ENCODE measurements around the gene ITGAE. TPM values are rescaled to one million over a fixed set of nuclear protein-coding genes. Genes with fewer than 3 reads are reported as not detected.

ITGAE gene
- total RNA-seq, 4 donors from 2014 or later, result 2.8 to 46.8 (median 14.2) TPM

DNA sequence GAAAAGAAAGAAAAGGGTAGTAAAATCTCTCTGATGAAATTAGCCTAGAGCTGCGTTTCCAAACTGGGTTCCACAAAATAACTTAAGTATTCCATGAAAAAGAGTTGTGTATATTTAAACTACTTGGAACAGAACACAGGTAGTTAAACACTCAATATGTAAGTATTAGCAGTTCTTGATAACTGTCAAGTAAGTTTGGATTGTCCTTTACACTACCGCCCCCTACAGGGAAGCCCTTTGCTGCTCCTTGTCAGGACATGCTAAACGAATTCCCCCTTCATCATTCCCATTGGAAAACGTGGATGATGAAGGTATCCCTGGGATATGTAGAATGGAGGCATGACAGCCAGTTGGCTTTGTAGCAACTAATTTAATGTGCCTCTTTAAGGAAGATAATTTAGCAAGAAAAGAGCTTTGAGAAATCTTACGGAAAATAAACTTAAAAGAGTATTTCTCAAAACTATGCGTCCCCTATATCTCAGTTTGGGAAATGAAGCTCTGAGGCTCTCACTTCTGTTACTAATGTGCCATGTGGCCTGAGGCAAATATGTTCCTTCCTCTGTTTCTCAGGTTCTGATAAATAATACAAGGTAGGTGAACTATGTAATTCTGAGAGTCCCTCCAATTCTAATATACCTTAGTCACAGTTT lies 26.3 kb upstream of the ITGAE start:
- intact Hi-C loops (cut with DNase I; ENCODE audit: low total_unique reads), result no loop called here
- Histone ChIP-seq H3K9me3 (no peaks in the 10 kb centered on the region), H3K4me1 (no peaks in the 10 kb centered on the region), H3K27ac (no peak overlapping the region), H3K4me3 (no peak overlapping the region), H3K36me3 (no peaks in the 10 kb centered on the region), H3K27me3 (no peaks in the 10 kb centered on the region)
- peak; percentile 31 to 44 for DNase-seq
- TF ChIP-seq POLR2A (IDR thresholded peaks at IDR 0.05), result no peak
- TF ChIP-seq, protein P1, sequence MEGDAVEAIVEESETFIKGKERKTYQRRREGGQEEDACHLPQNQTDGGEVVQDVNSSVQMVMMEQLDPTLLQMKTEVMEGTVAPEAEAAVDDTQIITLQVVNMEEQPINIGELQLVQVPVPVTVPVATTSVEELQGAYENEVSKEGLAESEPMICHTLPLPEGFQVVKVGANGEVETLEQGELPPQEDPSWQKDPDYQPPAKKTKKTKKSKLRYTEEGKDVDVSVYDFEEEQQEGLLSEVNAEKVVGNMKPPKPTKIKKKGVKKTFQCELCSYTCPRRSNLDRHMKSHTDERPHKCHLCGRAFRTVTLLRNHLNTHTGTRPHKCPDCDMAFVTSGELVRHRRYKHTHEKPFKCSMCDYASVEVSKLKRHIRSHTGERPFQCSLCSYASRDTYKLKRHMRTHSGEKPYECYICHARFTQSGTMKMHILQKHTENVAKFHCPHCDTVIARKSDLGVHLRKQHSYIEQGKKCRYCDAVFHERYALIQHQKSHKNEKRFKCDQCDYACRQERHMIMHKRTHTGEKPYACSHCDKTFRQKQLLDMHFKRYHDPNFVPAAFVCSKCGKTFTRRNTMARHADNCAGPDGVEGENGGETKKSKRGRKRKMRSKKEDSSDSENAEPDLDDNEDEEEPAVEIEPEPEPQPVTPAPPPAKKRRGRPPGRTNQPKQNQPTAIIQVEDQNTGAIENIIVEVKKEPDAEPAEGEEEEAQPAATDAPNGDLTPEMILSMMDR (IDR thresholded peaks at IDR 0.05), result peak; percentile 15 to 32 (median 24)

DNA sequence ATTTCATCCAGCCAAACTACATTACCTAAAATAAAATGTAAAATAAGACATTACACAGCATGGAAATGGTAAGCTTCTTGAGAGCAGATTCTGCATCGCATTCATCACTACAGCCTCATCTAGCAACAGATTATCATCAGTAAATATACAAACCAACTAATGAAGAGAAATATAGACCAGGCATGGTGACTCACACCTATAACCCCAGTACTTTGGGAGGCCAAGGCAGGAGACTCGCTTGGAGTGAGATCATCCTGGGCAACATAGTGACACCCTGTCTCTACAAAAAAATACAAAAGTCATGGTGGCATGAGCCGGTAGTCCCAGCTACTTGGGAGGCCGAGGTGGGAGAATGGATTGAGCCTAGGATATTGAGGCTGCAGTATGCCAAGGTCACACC lies 25.2 kb upstream of the ITGAE start:
- Histone ChIP-seq H3K36me3 (no peaks in the 10 kb centered on the region), H3K4me3 (no peak overlapping the region), H3K9me3 (no peaks in the 10 kb centered on the region), H3K27me3 (no peaks in the 10 kb centered on the region), H3K4me1 (no peaks in the 10 kb centered on the region), H3K27ac (no peak overlapping the region)
- no peak for DNase-seq
- intact Hi-C loops (cut with DNase I; ENCODE audit: low total_unique reads), result no loop called here
- TF ChIP-seq, protein P1 (IDR thresholded peaks at IDR 0.05), result no peak
- no peak for TF ChIP-seq POLR2A (IDR thresholded peaks at IDR 0.05)

DNA sequence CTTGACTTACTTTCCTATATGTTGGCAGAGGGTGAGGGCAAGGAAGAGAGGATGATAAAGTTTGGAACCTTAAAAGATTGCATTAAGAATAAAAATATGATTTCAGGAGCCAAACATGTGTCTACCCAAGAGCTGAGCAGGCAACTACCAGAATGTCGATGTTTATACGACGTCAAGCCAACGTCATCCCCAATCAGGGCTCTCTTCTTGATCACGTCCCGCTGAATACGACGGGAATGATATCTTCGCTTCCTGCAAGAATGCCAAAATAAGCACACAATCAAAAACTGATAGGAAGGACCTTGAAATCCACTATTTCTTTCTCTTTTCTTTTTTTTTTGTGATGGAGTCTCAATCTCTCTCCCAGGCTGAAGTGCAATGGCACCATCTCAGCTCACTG lies 20.1 kb upstream of the ITGAE start:
- no peak for TF ChIP-seq POLR2A (IDR thresholded peaks at IDR 0.05)
- TF ChIP-seq, protein P1 (IDR thresholded peaks at IDR 0.05), result no peak
- H3K9me3 ChIP-seq, result no peaks in the 10 kb centered on the region
- H3K27me3 ChIP-seq, result no peaks in the 10 kb centered on the region
- no peak overlapping the region for H3K4me3 ChIP-seq
- intact Hi-C loops (cut with DNase I; ENCODE audit: low total_unique reads), result no loop called here
- DNase-seq, result no peak
- no peak overlapping the region for H3K27ac ChIP-seq
- no peaks in the 10 kb centered on the region for H3K36me3 ChIP-seq
- no peaks in the 10 kb centered on the region for H3K4me1 ChIP-seq

DNA sequence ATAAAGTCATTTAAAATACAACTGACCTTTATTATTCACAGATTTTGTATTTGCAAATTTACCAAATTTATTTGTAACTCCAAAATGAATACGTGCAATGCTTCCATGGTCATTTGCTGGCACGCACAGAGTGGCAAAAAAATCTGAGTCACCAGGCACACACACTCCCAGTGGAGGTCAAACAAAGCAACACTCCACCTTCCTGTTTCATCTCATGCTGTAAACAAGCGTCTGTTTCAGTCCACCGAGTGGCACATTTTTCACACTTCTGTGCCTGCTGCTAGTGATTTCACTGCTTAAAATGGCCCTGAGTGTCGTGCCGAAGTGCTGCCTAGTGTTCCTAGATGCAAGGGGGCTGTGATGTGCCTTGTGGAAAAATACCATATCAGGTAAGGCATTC lies 17.8 kb upstream of the ITGAE start:
- Histone ChIP-seq H3K27me3 (no peaks in the 10 kb centered on the region), H3K4me1 (no peaks in the 10 kb centered on the region), H3K36me3 (no peaks in the 10 kb centered on the region), H3K27ac (no peak overlapping the region), H3K9me3 (no peaks in the 10 kb centered on the region), H3K4me3 (no peak overlapping the region)
- intact Hi-C loops (cut with DNase I; ENCODE audit: low total_unique reads), result no loop called here
- TF ChIP-seq, protein P1 (IDR thresholded peaks at IDR 0.05), result no peak
- no peak for TF ChIP-seq POLR2A (IDR thresholded peaks at IDR 0.05)
- no peak for DNase-seq

DNA sequence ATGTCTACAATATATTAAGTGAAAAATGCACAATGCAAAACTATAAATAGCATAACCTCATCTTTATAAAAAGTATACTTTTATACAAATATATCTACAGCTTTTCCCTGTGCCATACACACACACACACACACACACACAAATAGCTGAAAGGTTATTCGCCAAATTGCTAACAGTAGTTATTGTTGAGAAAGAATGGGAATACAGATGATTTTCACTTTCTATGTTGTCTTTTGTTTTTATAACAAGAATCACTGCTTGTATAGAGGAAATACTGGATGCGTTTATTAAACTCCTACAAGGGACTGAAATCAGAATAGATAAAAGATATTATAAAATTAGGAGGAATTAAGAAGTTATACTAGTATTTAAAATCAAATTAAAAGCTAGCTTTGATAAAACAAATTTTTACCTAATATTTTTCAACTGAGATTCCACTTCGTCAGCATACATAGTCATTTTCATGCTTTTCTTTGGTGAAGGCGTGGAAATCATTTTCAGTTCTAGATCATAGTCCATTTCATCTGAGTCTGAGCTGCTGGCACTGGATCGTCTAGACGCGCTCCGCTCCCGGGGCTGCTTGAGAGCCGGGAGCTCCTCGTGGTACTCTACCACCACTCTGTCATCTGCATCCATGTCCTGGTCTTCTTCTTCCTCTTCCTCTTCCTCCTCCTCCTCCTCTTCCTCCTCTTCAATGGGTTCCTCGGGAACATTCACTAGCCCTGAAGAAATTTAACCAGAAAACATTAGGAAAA lies 17.0 kb upstream of the ITGAE start:
- TF ChIP-seq, protein P1 (IDR thresholded peaks at IDR 0.05), result no peak
- DNase-seq, result no peak
- Histone ChIP-seq H3K4me3 (no peak overlapping the region), H3K36me3 (no peaks in the 10 kb centered on the region), H3K9me3 (no peaks in the 10 kb centered on the region), H3K27me3 (no peaks in the 10 kb centered on the region), H3K27ac (no peak overlapping the region), H3K4me1 (no peaks in the 10 kb centered on the region)
- intact Hi-C loops (cut with DNase I; ENCODE audit: low total_unique reads), result no loop called here
